Fibroblast of mammary gland (primary cell): ENCODE results near the gene FAF2.

Experiments
- DNase-seq: peaks from one replicate; pipeline ENCODE4 v3.0.0-alpha.2; 2010; ENCODE audit warnings: low read depth
- H3K4me3 ChIP-seq: 2 replicates; pipeline ENCODE4 v1.5.1; 2011; ENCODE audit warnings: low read depth, mild to moderate bottlenecking, low read length, moderate library complexity; ENCODE audit not compliant: control insufficient read depth
- CTCF ChIP-seq: conservative IDR thresholded peaks from 2 replicates; pipeline ENCODE4 v1.5.1; 2011; ENCODE audit warnings: low read depth, low read length, inconsistent platforms; ENCODE audit not compliant: control insufficient read depth, insufficient read depth

Gene FAF2

GRCh38 chr5:176458904-176459561 lies 10.8 kb downstream of the FAF2 start:
- TF ChIP-seq CTCF = no peak

GRCh38 chr5:176461349-176461748 lies 13.2 kb downstream of the FAF2 start:
- DNase-seq = no peak
- no peak overlapping the region for H3K4me3 ChIP-seq
- TF ChIP-seq CTCF = no peak

More at GRCh38 chr5:176458904-176459561, 10.8 kb downstream of the FAF2 start:
- H3K4me3 ChIP-seq = no peak overlapping the region
- DNase-seq = no peak

GRCh38 chr5:176463113-176463764 lies 15.1 kb downstream of the FAF2 start:
- TF ChIP-seq CTCF = no peak
- DNase-seq = no peak
- H3K4me3 ChIP-seq = no peak overlapping the region

GRCh38 chr5:176466245-176466871 lies 18.2 kb downstream of the FAF2 start:
- H3K4me3 ChIP-seq = no peak overlapping the region
- no peak for TF ChIP-seq CTCF
- DNase-seq = peak; percentile 74

GRCh38 chr5:176469296-176469695 lies 21.1 kb downstream of the FAF2 start:
- no peak overlapping the region for H3K4me3 ChIP-seq
- TF ChIP-seq CTCF = no peak
- no peak for DNase-seq

- DNase-seq = no peak
- TF ChIP-seq CTCF = no peak
- no peak overlapping the region for H3K4me3 ChIP-seq
Observed at GRCh38 chr5:176470539-176470938, 22.4 kb downstream of the FAF2 start.
